HG02678 (cell line): ENCODE results near the gene IMPACT.

ENCODE experiments used
- ATAC-seq: cut with Tn5 transposase; IDR thresholded peaks from one replicate; pipeline ENCODE4 v1.9.1; 2021; ENCODE audit warnings: mild to moderate bottlenecking, moderate library complexity; ENCODE audit not compliant: unreplicated experiment

Gene IMPACT

DNA sequence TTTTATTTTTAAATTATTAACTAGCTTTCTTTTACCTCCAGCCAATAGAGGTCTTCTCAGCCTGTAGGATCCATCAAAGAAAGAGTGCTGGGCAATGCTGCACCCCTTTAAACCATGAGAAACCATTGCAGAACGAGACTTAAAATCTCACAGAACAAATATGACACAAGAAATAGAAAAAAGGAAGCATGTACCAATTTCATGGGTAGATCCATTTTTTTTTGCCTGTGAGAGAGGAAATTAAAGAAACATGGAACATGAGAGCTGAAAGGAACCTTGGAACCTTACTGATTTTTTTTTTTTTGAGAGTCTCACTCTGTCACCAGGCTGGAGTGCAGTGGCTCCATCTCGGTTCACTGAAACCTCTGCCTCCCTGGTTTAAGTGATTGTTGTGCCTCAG, 47.9 kb downstream of the IMPACT start:
- ATAC-seq = no peak

DNA sequence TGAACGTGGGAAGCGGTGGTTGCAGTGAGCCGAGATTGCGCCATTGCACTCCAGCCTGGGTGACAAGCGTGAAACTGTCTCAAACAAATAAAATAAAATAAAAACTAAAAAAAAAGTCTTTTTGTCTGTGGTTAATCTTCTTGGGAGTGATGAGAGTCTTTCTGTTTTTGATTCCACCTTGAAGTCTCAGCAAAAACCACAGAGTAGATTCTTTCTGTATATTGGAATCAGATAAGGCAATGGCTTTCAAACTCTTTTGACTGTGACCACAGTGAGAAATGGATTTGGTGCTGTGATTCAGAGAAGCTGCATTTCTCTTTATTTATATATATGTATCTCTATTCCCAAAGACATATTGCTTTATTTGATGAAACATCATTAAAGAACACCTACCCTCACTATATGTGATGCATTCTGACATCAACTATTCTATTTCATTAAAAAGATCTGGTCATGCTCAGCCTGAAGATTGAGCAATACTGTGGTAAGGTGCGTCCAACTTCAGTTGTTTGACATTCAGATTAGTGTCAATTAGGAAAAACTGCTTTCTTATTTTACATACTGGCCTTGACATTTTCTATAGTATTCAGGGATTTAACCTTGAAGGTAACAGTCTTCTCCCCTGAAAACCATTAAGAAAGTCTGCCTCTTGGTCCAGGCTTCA, 49.6 kb downstream of the IMPACT start:
- ATAC-seq = no peak

DNA sequence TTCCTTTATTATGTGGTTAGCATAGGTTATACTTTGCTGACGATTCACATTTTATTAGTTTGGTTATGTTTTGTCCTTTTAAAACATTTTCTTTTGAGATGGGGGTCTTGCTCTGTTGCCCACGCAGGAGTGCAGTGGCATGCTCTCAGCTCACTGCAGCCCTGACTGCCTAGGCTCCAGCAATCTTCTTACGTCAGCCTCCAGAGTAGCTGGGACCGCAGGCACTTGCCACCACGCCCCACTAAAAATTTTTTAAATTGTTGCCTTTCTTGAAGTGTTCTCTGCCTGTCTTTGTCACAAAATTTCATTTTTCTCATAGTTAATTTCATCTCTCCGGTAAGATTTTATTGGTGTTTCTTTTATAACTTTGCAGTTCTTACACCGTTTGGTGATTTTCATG, 52.9 kb downstream of the IMPACT start:
- ATAC-seq = no peak

DNA sequence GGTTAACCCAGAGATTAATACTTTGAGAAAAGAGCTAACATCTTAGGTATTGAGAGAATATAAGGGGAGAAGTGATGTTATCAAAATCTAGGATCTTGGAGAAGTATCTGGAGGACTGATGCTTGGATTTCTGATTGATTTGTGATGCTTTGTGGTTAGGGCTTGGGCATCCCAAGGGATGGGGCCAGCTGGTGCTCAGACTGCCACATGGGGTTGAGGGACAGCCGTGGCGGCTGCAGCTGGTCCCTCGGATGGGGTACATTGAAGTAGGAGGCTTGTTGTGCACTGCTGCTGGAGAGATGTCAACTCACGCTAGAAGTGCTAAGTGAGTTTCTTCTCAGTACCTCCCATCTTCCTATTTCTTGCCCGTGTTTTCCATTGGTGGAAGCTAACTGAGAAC, 56.4 kb downstream of the IMPACT start:
- no peak for ATAC-seq

DNA sequence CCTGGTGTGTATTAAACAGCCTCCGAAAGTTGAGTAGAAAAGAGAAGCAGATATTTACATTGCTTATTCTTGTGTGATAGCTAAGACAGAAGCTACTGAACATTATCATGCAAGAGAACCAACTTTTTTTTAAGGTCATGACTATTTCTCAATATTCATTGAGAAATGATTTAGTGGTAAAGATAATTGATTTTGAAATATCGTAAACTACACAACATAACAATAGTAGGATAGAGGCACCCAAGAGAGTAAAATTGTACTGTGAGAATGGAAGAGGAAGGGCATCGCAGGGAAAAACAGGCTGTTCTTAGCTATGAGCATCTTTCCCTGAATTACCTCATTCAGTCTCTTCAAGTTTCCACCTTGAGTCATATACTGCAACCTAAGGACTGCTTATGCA, 59.2 kb downstream of the IMPACT start:
- ATAC-seq = no peak

DNA sequence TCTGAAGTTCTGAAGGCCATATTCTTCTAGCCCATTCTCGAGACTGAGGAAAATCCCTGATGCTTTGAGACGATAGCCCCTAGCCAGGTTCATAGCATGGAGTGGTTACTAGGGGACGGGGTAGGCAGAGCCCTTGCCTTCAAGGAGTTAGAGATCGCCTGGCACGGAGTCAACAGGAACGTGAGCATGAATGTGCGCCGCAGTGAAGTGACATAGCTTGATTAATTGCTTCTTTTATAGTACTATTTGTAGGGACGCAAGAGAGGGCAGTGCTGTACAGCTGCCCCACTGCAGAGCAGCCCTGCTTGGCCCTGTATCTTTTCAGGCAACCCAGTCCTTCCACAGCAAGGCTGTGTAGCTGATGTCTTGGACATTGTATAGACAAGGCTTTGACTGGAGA, 60.2 kb downstream of the IMPACT start:
- no peak for ATAC-seq

DNA sequence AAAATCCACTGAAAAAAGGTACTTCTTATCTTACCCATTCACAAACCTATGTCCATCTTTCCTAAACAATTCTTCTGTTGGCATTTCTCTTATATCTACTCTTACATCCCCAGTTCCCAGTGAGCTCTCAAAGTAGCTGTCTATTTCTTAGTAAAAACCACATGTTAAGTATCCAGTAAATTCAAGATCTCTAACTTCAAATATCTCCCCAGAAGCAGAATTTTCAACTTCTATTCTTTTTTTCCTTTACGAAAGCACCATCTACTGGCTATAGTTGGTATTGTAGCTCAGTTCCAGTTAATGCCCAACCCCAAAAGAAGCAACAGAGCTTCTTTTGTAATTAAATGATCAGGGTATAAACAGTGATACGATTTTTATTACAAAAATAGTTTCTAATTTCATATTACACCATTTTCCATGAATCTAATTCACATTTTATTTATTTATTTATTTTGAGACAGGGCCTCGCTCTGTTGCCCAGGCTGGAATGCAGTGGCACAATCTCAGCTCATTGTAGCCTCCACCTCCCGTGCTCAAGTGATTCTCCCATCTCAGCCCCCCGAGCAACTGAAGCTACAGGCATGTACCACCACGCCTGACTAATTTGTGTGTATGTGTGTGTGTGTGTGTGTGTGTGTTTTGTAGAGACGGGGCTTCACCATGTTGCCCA, 62.5 kb downstream of the IMPACT start:
- ATAC-seq = no peak

DNA sequence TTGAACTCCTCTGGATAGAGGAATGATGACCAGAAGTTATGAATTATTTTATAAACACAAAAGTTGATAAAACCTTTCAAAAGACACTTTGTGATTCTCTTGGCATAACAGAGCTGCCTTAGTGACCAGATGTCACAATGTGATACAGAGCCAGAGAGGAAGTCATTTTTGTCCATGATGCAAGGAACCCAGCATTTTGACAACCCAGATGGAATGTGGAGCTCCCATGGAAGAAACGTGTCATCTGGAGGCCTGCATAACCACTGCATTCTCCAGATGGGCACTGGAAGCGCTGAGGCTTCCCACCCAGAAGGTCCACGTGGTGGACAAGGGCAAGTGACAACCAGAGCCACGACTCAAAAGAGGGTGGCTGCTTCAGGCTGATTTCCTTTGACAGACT, 64.1 kb downstream of the IMPACT start:
- ATAC-seq = no peak

DNA sequence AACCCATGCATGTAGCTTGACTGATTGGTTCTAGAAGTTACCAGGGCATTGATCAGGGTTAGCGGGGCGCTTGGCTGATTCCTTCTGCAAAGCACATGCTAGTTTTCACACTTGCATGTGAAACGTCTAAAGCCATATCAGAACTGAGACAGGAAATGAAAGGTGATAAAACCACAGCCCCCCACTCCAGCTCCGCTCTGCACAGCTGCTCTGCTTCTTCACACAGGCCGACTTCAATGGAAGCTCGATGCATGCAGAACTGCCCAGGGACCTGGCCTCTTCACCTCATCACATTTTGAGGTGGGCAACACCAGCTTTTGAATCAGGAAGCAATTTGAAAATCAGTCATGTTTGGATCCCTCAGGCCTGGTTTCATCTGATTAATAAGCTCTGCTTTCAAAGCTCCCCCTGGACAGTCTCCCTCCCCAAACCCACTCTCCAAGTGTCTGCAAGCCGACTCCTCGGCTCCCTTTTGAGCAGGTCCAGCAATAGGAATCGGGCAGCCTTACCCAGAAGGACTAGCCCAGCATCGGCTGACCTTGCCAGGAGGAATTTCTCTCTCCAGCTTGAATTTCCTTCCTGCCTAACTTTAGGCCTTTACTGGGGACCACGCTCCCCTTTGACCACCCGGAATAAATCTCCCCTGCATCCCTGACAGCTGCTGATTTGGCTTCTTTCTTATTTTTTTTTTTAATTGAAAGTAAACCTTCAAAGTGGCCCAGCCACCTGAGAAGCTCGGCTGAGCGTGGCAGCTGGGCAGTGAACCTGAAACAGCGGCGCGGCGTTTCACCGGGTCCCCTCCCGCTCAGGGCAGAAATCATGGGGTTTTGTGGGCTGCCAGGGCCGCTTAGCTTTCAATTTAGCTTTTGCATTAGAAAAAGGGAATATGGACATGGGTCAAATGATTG, 65.7 kb downstream of the IMPACT start:
- ATAC-seq = peak; percentile 76

DNA sequence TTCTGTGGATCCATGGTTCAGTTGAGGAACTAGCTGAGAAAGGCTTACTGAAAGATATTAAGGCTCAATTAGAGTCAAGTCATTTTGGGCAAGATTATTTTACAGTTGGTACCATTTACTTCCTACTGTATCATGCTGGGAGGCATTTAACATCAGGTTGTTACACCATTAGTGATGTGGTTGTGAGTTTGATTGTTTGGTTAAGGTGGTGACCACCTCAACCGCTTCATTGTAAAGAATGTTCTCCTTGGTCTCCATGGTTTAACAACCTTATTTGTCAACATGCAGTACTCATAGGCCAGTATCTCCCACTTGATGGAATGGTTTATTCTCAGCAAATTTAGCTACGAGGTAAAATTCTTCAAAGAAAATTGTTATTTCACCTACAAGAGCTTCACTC, 68.1 kb downstream of the IMPACT start:
- no peak for ATAC-seq

DNA sequence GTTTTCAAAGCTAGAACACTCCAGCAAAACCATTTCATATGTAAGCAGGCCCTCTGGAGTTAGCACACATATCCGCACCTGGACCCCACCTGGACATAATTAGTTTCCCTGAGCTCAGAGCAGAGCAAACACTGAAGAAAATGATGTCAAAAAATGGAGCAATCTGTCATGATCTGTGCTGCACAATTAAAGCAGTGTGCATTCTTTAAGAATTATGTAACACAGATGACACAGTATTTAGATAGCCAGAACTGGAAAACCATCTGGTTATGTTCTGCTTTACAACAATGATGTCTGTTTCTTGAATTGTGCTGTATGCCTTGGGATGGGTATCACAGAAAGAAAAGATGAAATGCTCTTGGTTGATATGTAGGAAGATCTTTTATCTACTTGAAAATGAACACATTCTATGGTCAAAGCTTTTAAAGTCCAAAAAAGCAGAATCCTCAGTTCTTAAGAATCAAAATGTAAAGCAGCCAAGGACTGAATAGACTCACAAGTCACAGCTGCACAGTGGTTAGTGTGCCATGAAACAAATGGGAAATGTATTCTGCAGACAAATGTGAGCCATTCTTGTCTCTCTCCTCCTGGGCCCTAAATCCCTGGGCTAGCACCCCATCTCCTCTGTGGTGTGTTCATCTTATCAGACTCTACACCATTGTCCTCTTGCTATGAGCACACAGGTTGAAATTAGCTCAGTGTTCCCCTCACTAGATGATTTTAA, 70.7 kb downstream of the IMPACT start:
- no peak for ATAC-seq

DNA sequence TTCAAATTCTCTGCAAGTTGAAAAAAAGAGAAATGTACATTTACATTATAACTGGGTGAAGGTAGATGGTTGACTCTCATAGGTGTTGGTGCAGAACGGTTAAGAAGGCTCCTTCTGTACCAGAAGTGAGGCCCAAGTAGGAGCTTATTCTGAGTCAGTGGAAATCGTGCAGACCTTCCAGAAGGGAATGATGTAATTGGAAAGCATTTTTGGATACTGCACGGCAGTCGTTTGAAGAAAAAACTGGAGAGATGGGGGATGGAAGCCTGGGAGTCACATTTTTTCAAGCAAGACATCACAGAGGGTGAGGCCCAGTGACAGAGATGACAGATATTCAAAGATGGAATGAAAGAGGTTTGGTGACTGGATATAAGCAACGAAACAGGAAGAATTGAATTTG, 73.3 kb downstream of the IMPACT start:
- no peak for ATAC-seq

DNA sequence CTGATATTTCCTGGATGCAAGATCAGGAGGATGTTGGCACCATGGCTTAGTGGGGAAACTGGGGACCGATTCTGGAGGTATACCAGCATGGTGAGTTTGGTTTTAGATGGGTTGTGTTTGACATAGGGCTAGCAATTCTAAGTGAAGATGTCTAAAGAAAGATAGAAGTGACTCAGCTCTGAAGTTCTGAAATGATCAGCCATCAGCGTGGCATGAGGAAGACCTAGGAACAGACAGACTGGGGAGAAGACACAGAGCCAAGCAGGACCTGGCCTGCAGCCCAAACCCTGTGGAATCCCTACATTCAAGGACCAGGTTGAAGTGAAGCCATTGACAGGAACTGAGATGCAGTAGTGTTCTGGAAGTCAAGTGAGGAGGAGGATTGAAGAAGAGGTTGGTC, 73.7 kb downstream of the IMPACT start:
- no peak for ATAC-seq

DNA sequence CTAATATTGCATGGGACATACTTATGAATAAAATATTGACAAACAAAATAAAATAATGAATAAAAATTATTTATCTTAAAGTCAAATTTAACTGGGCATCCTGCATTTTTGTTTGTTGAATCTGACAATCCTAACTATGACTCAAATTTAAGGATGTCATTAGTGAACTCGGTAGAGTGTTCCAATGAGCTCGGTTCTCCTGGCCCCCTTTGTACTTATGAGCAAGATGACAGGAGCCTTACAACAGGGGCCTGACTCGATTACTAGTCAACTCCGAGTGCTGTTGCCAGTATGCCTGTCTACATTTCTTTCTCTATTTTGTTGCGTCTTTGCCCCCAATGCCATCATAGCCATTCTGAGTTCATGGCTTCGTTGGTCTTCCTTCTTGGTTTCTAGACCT, 74.3 kb downstream of the IMPACT start:
- no peak for ATAC-seq

DNA sequence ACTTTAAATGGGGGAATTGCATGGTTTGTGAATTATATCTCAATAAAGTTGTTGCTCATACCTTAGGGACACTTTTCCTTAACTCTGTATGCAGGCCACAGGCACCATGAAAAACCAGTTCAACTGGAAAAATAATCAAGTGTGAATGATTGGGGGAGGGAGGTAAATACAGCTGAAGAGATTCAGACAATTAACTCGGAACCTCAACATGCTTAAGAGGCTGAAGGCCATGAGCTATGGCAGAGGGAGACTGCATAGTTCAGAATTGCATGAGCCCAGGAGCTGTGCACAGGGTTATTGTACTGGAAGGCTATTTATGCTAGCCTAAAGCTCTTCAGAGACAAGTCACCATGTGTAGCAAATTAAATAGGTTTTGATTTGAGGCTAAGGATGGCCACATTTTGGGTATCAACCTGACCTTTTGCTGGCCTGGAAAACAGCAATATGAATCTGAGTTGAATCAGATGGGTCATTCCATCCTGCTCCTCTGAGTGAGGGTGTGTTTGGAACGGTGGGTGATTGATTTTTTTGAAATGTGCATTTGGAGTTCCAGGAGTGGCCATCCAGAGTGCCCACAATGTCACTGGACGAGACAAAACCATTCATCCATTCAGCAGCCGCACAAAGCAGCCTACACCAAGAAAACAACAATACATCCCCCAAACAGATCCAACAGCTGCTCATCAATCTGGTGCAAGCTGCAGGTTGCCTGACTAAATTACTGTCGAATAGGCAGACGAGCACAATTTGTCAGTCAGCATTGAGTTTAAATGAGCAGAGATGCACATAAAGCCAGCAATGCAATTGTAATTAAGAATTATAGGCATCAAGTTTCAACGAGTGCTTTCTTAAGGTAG, 76.4 kb downstream of the IMPACT start:
- ATAC-seq = no peak
